GM12878 (cell line): ENCODE results near the gene ITGA3. TPM values are rescaled to one million over a fixed set of nuclear protein-coding genes. Genes with fewer than 3 reads are reported as not detected.

Experiments used
- MEF2A ChIP-seq: IDR thresholded peaks from 2 replicates; pipeline ENCODE4 v1.6.1; 2011; ENCODE audit warnings: low read depth, mild to moderate bottlenecking, low read length, moderate library complexity; ENCODE audit not compliant: insufficient read depth
- NFYB ChIP-seq: IDR thresholded peaks from 2 replicates; pipeline ENCODE4 v1.6.1; 2011; ENCODE audit warnings: low read depth, mild to moderate bottlenecking, low read length, improper control_type of control experiment, moderate library complexity; ENCODE audit not compliant: insufficient read depth
- NR2F1 ChIP-seq: fragments of 450-650 bp; conservative IDR thresholded peaks from 2 replicates; pipeline ENCODE4 v1.6.1; 2017; ENCODE audit warnings: mild to moderate bottlenecking
- NRF1 ChIP-seq: conservative IDR thresholded peaks from 2 replicates; pipeline ENCODE4 v1.6.1; 2011; ENCODE audit warnings: mild to moderate bottlenecking, low read depth, low read length, improper control_type of control experiment
- SIX5 ChIP-seq: IDR thresholded peaks from 2 replicates; pipeline ENCODE4 v1.6.1; 2011; ENCODE audit warnings: mild to moderate bottlenecking, low read depth, low read length, moderate library complexity; ENCODE audit not compliant: severe bottlenecking
- SMAD1 ChIP-seq: fragments of 450-650 bp; IDR thresholded peaks from 2 replicates; pipeline ENCODE4 v1.6.1; 2018; ENCODE audit warnings: mild to moderate bottlenecking, low read depth; ENCODE audit not compliant: partially characterized antibody
- SMARCA5 ChIP-seq: fragments of 450-650 bp; IDR thresholded peaks from 2 replicates; pipeline ENCODE4 v1.6.1; 2017; ENCODE audit warnings: mild to moderate bottlenecking
- YY1 ChIP-seq: IDR thresholded peaks from 2 replicates; pipeline ENCODE4 v1.6.1; 2011; ENCODE audit warnings: low read depth, mild to moderate bottlenecking, low read length
- ZNF687 ChIP-seq: fragments of 450-650 bp; IDR thresholded peaks from 2 replicates; pipeline ENCODE4 v1.6.1; 2017; ENCODE audit warnings: mild to moderate bottlenecking, moderate library complexity
- ZSCAN29 ChIP-seq: fragments of 450-650 bp; IDR thresholded peaks from 2 replicates; pipeline ENCODE4 v1.6.1; 2017; ENCODE audit warnings: mild to moderate bottlenecking, moderate library complexity
- polyA plus RNA-seq, 11 experiments: library from polyadenylated mRNA; depleted of rRNA in 4 of 11; unstranded in 6 of 11; stranded (reverse) in 5 of 11; fragments of >200 nt; fragmentation: Nextera tagmentation in 4 of 11; fragmentation: Illumina TruSeq in 1 of 11; extraction: Ambion mirVana in 4 of 11; extraction: Trizol in 1 of 11; gene quantifications; 1 replicate in 1 of 11; 2 replicates in 10 of 11; pipeline versions ENCODE4 v1.2.1 to v1.2.3, GENCODE V29; 2011 to 2016; ENCODE audit warnings: inconsistent platforms in 2 of 11, missing spikeins in 2 of 11, low read depth in 1 of 11
- total RNA-seq, 4 experiments: library from RNA; depleted of rRNA in 3 of 4; stranded (reverse); fragments of >200 nt in 3 of 4; fragmentation: Illumina TruSeq in 1 of 4; extraction: Trizol in 1 of 4; gene quantifications; 2 replicates each; pipeline versions ENCODE4 v1.2.1 to v1.2.3, GENCODE V29; 2013 to 2021

ITGA3 gene
- total and polyA plus RNA-seq, 10 of the 15 experiments (the other 5 are each of a cell fraction or from before 2014, with no cell fraction given), result 0.29 to 13.4 (median 6.6) TPM

DNA sequence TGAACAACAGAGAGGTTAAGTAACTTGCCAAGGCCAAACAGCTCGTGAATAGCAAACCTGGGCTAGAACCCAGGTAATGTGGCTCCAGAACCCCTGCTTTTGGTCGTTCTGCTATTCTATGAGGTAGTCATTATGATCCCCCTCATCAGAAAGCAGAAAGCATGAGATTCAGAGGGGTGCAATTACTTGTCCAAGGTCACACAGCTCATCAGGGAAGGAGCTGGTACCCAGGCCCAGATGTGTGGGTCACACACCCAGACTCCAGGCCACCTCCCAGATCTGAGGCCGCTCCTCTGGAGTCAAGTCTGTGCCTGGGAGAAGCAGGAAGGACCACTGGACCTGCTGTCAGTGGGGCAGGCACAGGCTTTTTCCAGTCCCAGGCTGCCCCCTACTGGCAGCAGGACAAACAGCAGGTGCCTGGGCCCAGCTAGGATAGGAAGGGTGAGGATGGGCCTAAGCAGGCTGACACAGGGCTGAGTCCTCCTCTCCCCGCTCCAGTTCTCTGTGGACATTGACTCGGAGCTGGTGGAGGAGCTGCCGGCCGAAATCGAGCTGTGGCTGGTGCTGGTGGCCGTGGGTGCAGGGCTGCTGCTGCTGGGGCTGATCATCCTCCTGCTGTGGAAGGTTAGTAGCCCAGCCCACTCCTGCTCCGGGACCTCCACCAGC, 31.5 kb downstream of the ITGA3 start (continued):
- TF ChIP-seq NFYB (no peak), SMAD1 (no peak), YY1 (0 out of 2 replicates have a peak, but pooled peaks have one; percentile 46), SIX5 (no peak), ZNF687 (no peak), NRF1 (no peak), ZSCAN29 (no peak), MEF2A (no peak), NR2F1 (no peak), SMARCA5 (peak; percentile 67; the same call in 1 of the 2 replicates)
